GM12878 (cell line): ENCODE measurements around the gene DHX16.

ENCODE experiments used
- ATF3 ChIP-seq: IDR thresholded peaks from 2 replicates; pipeline ENCODE4 v1.6.1; 2011; ENCODE audit warnings: low read depth, mild to moderate bottlenecking, low read length, moderate library complexity, borderline replicate concordance; ENCODE audit errors: extremely low read depth
- BACH1 ChIP-seq: fragments of 450-650 bp; IDR thresholded peaks from 2 replicates; pipeline ENCODE4 v1.6.1; 2017; ENCODE audit warnings: mild to moderate bottlenecking, borderline replicate concordance
- CEBPB ChIP-seq, 2 experiments: fragments of 150-350 bp in 1 of 2; IDR thresholded peaks; 2 replicates each; pipeline ENCODE4 v1.6.1; 2012 to 2014; ENCODE audit warnings: low read depth in 2 of 2, low read length in 2 of 2, borderline replicate concordance in 1 of 2, inconsistent platforms in 1 of 2
- CEBPZ ChIP-seq: fragments of 150-350 bp; IDR thresholded peaks from 2 replicates; pipeline ENCODE4 v1.6.1; 2016; ENCODE audit warnings: low read depth, low read length
- CTCF ChIP-seq, 3 experiments: IDR thresholded peaks in 2 of 3; conservative IDR thresholded peaks in 1 of 3; 2 replicates each; pipeline ENCODE4 v1.5.1; 2011; ENCODE audit warnings: low read depth in 3 of 3, low read length in 3 of 3, mild to moderate bottlenecking in 3 of 3, control low read depth in 2 of 3, moderate library complexity in 2 of 3, inconsistent platforms in 1 of 3, mixed read lengths in 1 of 3; ENCODE audit not compliant: control insufficient read depth in 2 of 3, insufficient read depth in 1 of 3; ENCODE audit errors: extremely low read depth in 1 of 3
- ESRRA ChIP-seq: IDR thresholded peaks from 2 replicates; pipeline ENCODE4 v1.6.1; 2012; ENCODE audit warnings: mild to moderate bottlenecking, low read length, improper control_type of control experiment
- EZH2 ChIP-seq: IDR thresholded peaks from 2 replicates; pipeline ENCODE4 v1.6.1; 2012; ENCODE audit warnings: low read depth, mild to moderate bottlenecking, control low read depth, inconsistent platforms, low read length, borderline replicate concordance; ENCODE audit not compliant: control insufficient read depth
- JUND ChIP-seq: IDR thresholded peaks from 2 replicates; pipeline ENCODE4 v1.6.1; 2012; ENCODE audit warnings: low read depth, mild to moderate bottlenecking, low read length, improper control_type of control experiment, moderate library complexity
- MAX ChIP-seq: IDR thresholded peaks from 2 replicates; pipeline ENCODE4 v1.6.1; 2012; ENCODE audit warnings: low read depth, low read length, improper control_type of control experiment
- POLR2AphosphoS5 ChIP-seq: IDR thresholded peaks from 2 replicates; pipeline ENCODE4 v1.6.1; 2011; ENCODE audit warnings: mild to moderate bottlenecking, low read length, inconsistent platforms
- TCF12 ChIP-seq: IDR thresholded peaks from 2 replicates; pipeline ENCODE4 v1.6.1; 2011; ENCODE audit warnings: low read depth, mild to moderate bottlenecking, low read length
- USF1 ChIP-seq: IDR thresholded peaks from 2 replicates; pipeline ENCODE4 v1.6.1; 2011; ENCODE audit warnings: borderline replicate concordance, low read depth, mild to moderate bottlenecking, moderate library complexity, mixed read lengths, low read length; ENCODE audit not compliant: insufficient read depth; ENCODE audit errors: extremely low read length
- YY1 ChIP-seq: IDR thresholded peaks from 2 replicates; pipeline ENCODE4 v1.6.1; 2011; ENCODE audit warnings: low read depth, mild to moderate bottlenecking, low read length
- ZBTB33 ChIP-seq: fragments of 450-650 bp; IDR thresholded peaks from 2 replicates; pipeline ENCODE4 v1.6.1; 2017; ENCODE audit warnings: mild to moderate bottlenecking

- TF ChIP-seq CTCF (IDR thresholded peaks at IDR 0.05 in 2 of 3, conservative IDR thresholded peaks at IDR 0.05 in 1 of 3; ENCODE audit: control insufficient read depth in 2 of 3, extremely low read depth in 1 of 3, insufficient read depth in 1 of 3, low read depth in 3 of 3, low read length in 3 of 3) (peak; percentile 97 to 98 (median 98); a peak in 5 of 6 replicates), USF1 (no peak), EZH2 (no peak), ATF3 (no peak), ESRRA (no peak; the same call in 1 of the 2 replicates), MAX (no peak), YY1 (peak; percentile 86), TCF12 (no peak), POLR2AphosphoS5 (no peak), BACH1 (0 out of 2 replicates have a peak, but pooled peaks have one; percentile 21), JUND (no peak), ZBTB33 (no peak), CEBPB (IDR thresholded peaks at IDR 0.05; ENCODE audit: borderline replicate concordance in 1 of 2, low read depth in 2 of 2, low read length in 2 of 2) (no peak), CEBPZ (no peak)
These were observed 6.3 kb upstream of the DHX16 start for GRCh38 chr6:30678964-30679726.
